HFF-Myc (cell line): ENCODE results near the gene OR2C3.

Experiments
- DNase-seq: peaks from one replicate; pipeline ENCODE4 v3.0.0-alpha.2; 2011; ENCODE audit warnings: low read depth; ENCODE audit errors: extremely low read depth
- H3K4me3 ChIP-seq: replicated peaks from 2 replicates; pipeline ENCODE4 v1.5.1; 2011; ENCODE audit warnings: low read depth, mild to moderate bottlenecking, control low read depth, low read length
- CTCF ChIP-seq: IDR thresholded peaks from 2 replicates; pipeline ENCODE4 v1.5.1; 2012; ENCODE audit warnings: mild to moderate bottlenecking, low read depth, low read length, control low read depth; ENCODE audit errors: missing control alignments

OR2C3 gene

DNA sequence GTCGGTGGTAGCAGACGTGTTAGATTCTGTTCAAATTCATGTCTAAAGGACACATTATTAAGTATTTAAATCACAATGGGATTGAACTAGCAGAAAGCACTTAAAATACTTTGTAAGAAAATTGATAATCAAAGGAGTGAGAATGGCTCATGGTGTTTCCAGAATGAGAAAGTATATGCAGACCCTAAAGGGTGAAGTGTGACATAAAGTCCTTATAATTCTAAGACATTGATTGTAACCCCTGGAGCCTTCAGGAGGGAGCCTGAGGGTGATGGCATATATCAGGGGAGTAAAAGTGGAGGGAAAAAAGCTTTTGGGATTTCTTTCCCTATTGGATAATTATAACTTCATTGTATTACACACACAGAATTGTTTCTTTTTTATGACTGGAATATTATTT lies at the start of gene OR2C3:
Gene OR2C3 (minus strand): TSS at position 101 of the 400 bp plus-strand sequence. CDS start 3,929 bp downstream, outside the sequence.
- no peak for TF ChIP-seq CTCF
- no peak within 1 kb of the TSS for H3K4me3 ChIP-seq
- DNase-seq = no peak

- no peak for DNase-seq
- no peak overlapping the region for H3K4me3 ChIP-seq
- TF ChIP-seq CTCF = no peak
Observed at GRCh38 chr1:247578946-247579460, 42.8 kb upstream of the OR2C3 start.

- TF ChIP-seq CTCF = no peak
- H3K4me3 ChIP-seq = no peak overlapping the region
- no peak for DNase-seq
Observed at GRCh38 chr1:247576514-247576913, 40.3 kb upstream of the OR2C3 start.

DNA sequence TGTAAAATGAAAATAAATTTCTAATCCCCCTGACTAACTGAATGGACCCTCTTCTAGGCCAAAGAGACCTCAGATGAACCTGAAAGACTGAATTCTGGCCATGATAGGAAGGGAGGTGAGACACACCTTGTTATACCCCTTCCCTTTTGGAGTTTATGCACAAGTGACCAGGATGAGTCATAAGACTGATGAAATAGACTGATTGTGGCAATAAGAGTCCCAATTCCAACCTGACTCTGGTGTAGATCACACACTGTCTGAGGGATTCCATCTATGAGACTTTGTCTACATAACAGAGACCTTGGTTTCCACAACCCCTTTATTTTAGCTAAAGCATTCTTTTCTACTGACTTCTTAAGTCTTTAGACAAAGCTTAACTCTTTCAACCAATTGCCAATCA lies 38.4 kb upstream of the OR2C3 start:
- H3K4me3 ChIP-seq = no peak overlapping the region
- TF ChIP-seq CTCF = no peak
- no peak for DNase-seq

- no peak overlapping the region for H3K4me3 ChIP-seq
- no peak for DNase-seq
- no peak for TF ChIP-seq CTCF
Observed at GRCh38 chr1:247574236-247574635, 38.0 kb upstream of the OR2C3 start.

GRCh38 chr1:247562198-247562597 lies 26.0 kb upstream of the OR2C3 start:
- H3K4me3 ChIP-seq = no peak overlapping the region
- no peak for DNase-seq
- TF ChIP-seq CTCF = no peak

DNA sequence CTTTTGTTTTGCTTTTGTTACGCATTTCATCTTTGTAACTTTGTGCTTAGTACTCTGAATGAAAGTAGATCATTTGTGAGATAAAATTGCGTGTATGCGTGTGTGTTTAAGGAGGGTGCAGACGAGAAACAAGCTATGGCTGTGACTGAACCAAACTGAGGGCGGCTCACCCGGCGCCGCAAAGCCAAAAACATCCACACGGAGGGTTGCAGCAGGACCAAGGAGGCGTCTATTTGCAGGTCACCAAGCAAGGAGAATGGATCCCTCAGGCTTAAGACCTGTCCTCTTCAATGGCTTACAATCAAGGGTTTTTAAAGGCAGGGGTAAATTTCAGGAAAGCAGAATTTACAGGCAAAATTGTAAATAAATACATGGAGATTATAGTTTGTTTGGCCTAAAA lies 25.5 kb upstream of the OR2C3 start:
- no peak for TF ChIP-seq CTCF
- DNase-seq = no peak
- no peak overlapping the region for H3K4me3 ChIP-seq
